Fibroblast of skin of left quadriceps (primary cell): ENCODE data around the gene EHMT1.
"Not testable (repeated sequence)": the region's sequence is repeated elsewhere in the genome, so short reads cannot be mapped to it uniquely, and the experiment has no call there.

ENCODE experiments used
- DNase-seq, 2 experiments: peaks; one replicate each; pipeline ENCODE4 v3.0.0-alpha.2; 2013; ENCODE audit warnings: low read depth in 2 of 2

The EHMT1 gene

GRCh38 chr9:137804908-137805630 is 186.3 kb downstream of the EHMT1 start:
- no peak for DNase-seq

DNA sequence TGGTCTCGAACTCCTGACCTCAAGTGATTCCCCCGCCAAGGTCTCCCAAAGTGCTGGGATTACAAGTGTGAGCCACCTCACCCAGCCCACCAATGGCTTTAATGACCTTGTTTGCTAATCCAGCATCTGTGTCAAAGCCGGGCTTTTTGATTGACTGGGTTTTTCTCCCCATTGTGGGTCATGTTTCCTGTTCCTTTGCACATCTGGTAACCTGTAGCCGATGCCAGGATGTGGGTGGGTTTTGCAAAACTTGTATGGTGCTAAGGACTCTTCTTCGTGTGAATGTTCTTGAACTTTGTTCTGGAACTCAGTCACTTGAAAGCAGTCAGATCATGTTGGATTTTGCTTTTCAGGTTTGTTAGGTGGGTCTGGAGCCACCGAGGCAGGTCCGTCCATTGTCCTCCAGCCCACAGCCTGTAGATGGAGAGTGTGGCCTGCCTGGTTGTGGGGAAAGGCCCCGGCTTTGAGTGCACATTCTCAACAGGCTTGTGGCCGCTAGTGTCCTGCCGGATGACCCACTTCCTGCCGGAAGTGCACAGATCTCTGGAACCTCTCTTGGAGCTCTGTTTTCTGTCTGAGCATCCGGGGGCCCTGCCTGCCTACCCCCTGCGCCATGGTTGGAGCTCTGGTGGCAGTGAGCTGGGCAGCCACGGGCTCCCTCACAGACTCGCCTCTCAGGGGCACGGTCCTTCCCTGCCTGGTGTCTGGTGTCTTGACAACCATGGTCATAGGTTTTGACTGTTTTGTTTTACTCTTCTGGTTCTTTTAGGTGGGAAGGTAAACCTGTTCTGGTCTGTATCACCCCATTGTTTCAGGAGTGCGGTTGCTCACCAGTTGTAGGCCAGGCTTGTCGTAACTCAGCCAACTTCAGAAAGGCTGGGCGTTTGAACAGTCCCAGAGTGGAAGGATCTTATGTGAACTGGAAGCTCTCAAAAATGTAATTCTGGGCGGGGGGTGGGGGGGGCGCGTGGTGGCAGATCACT is 189.2 kb downstream of the EHMT1 start:
- DNase-seq = no peak

- DNase-seq = no peak
Observed at GRCh38 chr9:137809040-137809576, 190.3 kb downstream of the EHMT1 start.

- not testable (repeated sequence) for DNase-seq
Observed at GRCh38 chr9:137809726-137810450, 191.1 kb downstream of the EHMT1 start.

DNA sequence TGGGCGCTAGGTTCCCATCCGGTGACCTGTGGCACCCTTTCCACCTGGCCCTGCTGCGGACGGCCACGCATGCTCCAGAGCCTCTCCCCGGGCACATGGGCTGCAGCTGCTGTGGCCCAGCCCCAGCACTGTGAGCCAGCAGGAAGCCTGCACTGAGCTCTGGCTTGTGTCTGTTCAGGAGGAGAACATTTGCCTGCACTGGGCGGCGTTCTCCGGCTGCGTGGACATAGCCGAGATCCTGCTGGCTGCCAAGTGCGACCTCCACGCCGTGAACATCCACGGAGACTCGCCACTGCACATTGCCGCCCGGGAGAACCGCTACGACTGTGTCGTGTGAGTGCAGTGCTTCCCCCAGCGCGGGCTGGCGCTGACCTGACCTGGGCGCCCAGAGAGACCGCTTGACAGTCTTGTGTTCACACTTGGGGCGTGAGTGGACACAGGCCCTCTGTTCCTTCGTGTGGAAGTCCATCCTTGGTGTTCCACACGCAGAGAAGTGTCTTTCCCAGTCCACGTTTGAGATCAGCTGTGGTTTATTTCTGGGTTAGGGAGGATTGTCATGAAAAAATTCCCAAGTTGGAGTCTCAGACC is 192.6 kb downstream of the EHMT1 start:
- no peak for DNase-seq

DNA sequence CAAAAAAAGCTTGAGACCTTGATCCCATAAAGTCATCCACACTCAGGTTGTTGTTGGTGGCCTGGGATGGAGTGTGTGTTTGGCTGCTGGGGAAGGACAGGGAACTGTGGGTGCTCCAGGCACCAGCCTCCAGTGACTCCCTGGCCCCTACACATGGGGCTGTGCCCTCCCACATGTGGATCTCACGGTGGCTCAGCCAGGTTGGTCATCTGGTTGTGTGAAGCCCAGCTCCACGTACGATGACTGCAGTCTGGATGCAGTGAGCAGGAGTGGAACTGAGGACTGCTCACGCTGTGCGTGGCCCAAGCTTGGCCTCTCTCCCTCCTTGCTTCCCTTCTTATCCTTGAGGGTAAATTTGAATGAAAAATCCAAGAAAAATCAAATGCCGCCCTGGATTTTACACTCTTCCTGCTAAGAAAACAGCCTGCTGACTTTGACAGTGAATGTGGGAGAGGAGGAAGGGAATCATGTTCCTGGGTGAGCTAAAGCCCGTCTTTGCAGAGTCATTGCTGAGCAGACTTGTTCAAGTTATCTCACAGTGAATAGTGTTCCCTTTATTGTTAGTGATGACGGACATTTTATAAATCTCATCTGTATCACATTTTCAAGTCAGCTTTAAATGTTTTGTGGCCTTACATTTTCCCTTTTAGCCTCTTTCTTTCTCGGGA is 193.7 kb downstream of the EHMT1 start:
- no peak for DNase-seq

GRCh38 chr9:137813167-137813566 is 194.4 kb downstream of the EHMT1 start:
- DNase-seq = no peak

GRCh38 chr9:137813651-137814415 is 195.0 kb downstream of the EHMT1 start:
- DNase-seq = no peak

DNA sequence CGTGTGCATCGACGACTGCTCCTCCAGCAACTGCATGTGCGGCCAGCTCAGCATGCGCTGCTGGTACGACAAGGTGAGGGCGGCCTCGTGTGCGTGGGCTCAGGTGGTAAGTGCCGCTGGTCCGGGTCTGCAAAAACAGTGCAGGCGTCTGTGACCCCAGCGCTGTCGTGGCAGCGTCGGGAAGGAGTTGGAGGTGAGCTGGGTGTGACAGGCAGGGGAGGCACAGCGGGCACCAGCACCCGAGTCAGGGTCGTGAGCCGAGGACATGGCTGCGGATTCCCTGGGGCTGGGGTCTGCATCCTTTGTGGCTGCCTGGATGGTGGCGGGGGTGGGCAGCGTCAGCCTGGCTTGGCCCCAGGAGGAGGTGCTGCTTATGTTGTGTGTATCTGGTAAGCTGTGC is 195.6 kb downstream of the EHMT1 start:
- no peak for DNase-seq

- DNase-seq = no peak
Observed at GRCh38 chr9:137814841-137815240, 196.0 kb downstream of the EHMT1 start.

DNA sequence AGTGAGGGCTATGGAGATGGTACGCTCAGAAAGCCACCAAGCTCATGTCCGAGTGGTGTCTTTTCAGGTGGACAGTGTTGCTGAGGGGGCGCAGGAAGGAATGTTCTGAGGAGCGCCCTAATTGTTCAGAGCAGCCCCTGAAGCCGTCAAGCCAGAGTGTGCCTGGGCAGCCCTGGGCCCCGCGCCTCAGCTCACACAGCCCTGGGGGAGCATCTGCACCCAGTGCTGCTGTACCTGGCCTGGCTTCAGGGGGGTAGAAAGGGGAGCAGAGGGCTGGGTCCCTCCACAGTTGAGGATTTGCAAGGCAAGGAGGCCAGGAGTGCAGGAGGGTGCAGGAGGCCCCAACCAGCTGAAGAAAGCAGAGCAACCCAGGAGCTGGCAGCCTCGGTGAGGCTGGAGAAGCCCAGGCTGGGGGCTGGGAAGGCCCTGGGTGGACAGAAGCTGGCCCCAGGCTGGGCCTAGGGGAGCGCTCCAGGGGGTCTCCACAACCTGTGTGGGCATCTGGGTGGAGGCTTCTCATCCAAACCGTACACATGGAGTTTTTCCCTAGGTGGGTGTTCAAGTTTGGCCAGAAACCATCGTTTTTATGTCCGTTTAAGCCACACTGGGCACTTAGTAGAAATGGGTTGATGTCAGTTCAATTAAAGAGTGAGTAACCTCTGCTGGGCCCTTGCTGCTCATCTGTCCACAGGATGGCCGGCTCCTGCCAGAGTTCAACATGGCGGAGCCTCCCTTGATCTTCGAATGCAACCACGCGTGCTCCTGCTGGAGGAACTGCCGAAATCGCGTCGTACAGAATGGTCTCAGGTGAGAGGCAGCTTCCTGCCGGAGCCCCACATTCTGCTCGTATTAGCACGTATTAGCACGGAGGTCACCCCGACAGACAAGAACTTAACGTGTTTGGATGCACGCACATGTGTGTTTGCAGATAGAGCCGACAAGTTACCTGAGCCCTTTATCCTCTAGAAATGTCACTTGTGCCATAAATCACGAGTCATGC is 196.8 kb downstream of the EHMT1 start:
- no peak for DNase-seq

- no peak for DNase-seq
Observed at GRCh38 chr9:137816531-137817235, 197.9 kb downstream of the EHMT1 start.

GRCh38 chr9:137817236-137818200 is 198.7 kb downstream of the EHMT1 start:
- DNase-seq = no peak

- DNase-seq = no peak
Observed at GRCh38 chr9:137818286-137818685, 199.5 kb downstream of the EHMT1 start.

- no peak for DNase-seq
Observed at GRCh38 chr9:137820161-137820855, 201.5 kb downstream of the EHMT1 start.

GRCh38 chr9:137823986-137824771 is 205.4 kb downstream of the EHMT1 start:
- DNase-seq = no peak
